Measurements from ENCODE around the gene TLE2.

Gene TLE2

DNA sequence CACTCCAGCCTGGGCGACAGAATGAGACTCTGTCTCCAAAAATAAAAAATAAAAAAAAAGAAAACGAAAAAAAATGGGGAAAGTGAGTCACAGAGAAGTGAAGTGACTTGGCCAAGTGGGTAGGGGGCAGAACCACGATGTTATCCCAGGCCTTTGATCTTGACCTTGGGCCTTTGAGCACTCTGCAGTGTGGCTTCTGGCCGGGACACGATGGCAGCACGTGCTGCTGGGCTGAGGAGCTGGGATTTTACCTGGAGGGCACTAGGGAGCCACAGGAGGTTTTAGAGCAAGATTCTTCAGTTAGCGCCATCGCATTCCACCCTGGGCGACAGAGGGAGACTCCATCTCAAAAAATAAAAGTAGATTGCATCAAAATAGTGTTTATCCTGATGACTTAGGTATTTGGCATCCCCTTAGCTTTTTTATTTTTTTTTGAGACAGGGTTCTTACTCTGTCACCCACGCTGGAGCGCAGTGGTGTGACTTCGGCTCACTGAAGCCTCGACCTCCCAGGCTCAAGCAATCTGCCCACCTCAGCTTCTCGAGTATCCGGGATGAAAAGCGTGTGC is 37.5 kb upstream of the TLE2 start:
- no peaks in the 10 kb centered on the region for H3K36me3 ChIP-seq (ENCODE audit: control insufficient read depth in 1 of 2, insufficient read depth in 2 of 2, low read depth in 1 of 2, low read length in 2 of 2)
- no peak overlapping the region for H3K4me2 ChIP-seq (ENCODE audit: low read length, poor library complexity, severe bottlenecking)
- no peak overlapping the region for H4K8ac ChIP-seq (ENCODE audit: low read length)
- no peak for DNase-seq
- no peak overlapping the region for H2AFZ ChIP-seq (ENCODE audit: low read depth, low read length)
- H3K4me3 ChIP-seq (ENCODE audit: insufficient read depth in 1 of 2, low read depth in 1 of 2, low read length in 2 of 2), result no peak overlapping the region
- H2BK12ac ChIP-seq (ENCODE audit: low read length in 2 of 2), result no peak overlapping the region
- no peak overlapping the region for H2AK5ac ChIP-seq (ENCODE audit: low read length, severe bottlenecking)
- H3K9me3 ChIP-seq (ENCODE audit: control insufficient read depth, low read length), result no peaks in the 10 kb centered on the region
- no peak overlapping the region for H2BK5ac ChIP-seq (ENCODE audit: low read depth, low read length, poor library complexity, severe bottlenecking)
- H3K27me3 ChIP-seq (ENCODE audit: control insufficient read depth in 1 of 2, insufficient read depth in 1 of 2, low read length in 2 of 2), result no peaks in the 10 kb centered on the region
- H3K4ac ChIP-seq (ENCODE audit: low read depth in 1 of 2, low read length in 2 of 2), result no peak overlapping the region
- no peak overlapping the region for H4K91ac ChIP-seq (ENCODE audit: low read length)
- no peaks in the 10 kb centered on the region for H3K79me1 ChIP-seq (replicated peaks; ENCODE audit: low read length, poor library complexity, severe bottlenecking)
- peaks cover 17% of the 10 kb centered on the region for H3K4me1 ChIP-seq (ENCODE audit: control insufficient read depth, insufficient read depth, low read depth, low read length)
- H3K14ac ChIP-seq (ENCODE audit: low read length in 2 of 2), result no peak overlapping the region
- no peak overlapping the region for H2BK15ac ChIP-seq (ENCODE audit: low read depth, poor library complexity, severe bottlenecking)
- H2BK120ac ChIP-seq (ENCODE audit: low read depth, low read length), result no peak overlapping the region
- no peak overlapping the region for H3K9ac ChIP-seq (ENCODE audit: low read length)
- H3K23ac ChIP-seq (ENCODE audit: low read length in 2 of 2), result no peak overlapping the region
- no peak overlapping the region for H3K18ac ChIP-seq (ENCODE audit: low read depth in 1 of 2, low read length in 2 of 2)
- H3K27ac ChIP-seq (ENCODE audit: low read length, poor library complexity, severe bottlenecking), result no peak overlapping the region
- 87% methylated on average over 13 of the region's 16 CpGs for WGBS

DNA sequence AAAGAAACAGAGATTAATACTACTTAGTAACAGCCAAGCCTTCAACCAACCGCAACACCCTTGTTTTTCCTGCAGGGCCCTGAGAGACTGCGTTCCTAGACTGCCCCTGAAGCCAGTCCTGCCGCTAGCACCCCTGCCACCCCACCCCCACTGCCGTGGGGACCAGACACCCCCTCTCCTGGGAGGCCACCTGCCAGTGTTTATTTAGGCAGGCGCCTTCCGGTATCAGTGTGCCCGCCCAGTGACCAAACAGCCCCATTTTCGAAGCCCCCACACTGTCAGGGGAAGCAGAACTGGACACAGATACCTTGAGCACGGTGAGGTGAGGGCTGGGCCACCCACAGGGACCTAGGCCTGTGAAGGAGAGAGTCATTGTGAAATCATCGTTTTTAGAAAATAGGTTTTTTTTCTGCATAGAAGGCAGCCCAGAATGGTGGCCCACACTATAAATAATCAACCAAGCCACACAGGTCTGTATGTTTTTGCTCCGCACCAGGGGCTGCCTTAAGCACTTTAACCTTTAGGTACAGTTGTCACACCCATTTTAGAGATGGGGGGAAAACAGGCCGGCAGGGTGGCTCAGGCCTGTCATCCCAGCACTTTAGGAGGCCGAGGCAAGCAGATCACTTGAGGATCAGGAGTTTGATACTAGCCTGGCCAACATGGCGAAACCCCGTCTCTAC is 36.7 kb upstream of the TLE2 start:
- Histone ChIP-seq H2AFZ (ENCODE audit: low read depth, low read length) (no peak overlapping the region), H3K79me1 (replicated peaks; ENCODE audit: low read length, poor library complexity, severe bottlenecking) (no peaks in the 10 kb centered on the region), H3K4me3 (ENCODE audit: insufficient read depth in 1 of 2, low read depth in 1 of 2, low read length in 2 of 2) (no peak overlapping the region), H2BK120ac (ENCODE audit: low read depth, low read length) (no peak overlapping the region), H3K36me3 (ENCODE audit: control insufficient read depth in 1 of 2, insufficient read depth in 2 of 2, low read depth in 1 of 2, low read length in 2 of 2) (peaks cover 0 to 3% of the 10 kb centered on the region in 2 experiments), H3K4me2 (ENCODE audit: low read length, poor library complexity, severe bottlenecking) (no peak overlapping the region), H2BK5ac (ENCODE audit: low read depth, low read length, poor library complexity, severe bottlenecking) (no peak overlapping the region), H3K4me1 (ENCODE audit: control insufficient read depth, insufficient read depth, low read depth, low read length) (peaks cover 19% of the 10 kb centered on the region), H3K23ac (ENCODE audit: low read length in 2 of 2) (no peak overlapping the region), H3K4ac (ENCODE audit: low read depth in 1 of 2, low read length in 2 of 2) (no peak overlapping the region), H2AK5ac (ENCODE audit: low read length, severe bottlenecking) (no peak overlapping the region), H3K9me3 (ENCODE audit: control insufficient read depth, low read length) (no peaks in the 10 kb centered on the region), H3K27ac (ENCODE audit: low read length, poor library complexity, severe bottlenecking) (no peak overlapping the region), H4K91ac (ENCODE audit: low read length) (no peak overlapping the region), H3K18ac (ENCODE audit: low read depth in 1 of 2, low read length in 2 of 2) (no peak overlapping the region), H3K14ac (ENCODE audit: low read length in 2 of 2) (no peak overlapping the region), H3K27me3 (ENCODE audit: control insufficient read depth in 1 of 2, insufficient read depth in 1 of 2, low read length in 2 of 2) (no peaks in the 10 kb centered on the region), H2BK15ac (ENCODE audit: low read depth, poor library complexity, severe bottlenecking) (peak overlapping the region; percentile 60), H3K9ac (ENCODE audit: low read length) (no peak overlapping the region), H2BK12ac (ENCODE audit: low read length in 2 of 2) (no peak overlapping the region), H4K8ac (ENCODE audit: low read length) (peak overlapping the region; percentile 5)
- WGBS, result 82% methylated on average over 15 of the region's 15 CpGs
- no peak for DNase-seq

DNA sequence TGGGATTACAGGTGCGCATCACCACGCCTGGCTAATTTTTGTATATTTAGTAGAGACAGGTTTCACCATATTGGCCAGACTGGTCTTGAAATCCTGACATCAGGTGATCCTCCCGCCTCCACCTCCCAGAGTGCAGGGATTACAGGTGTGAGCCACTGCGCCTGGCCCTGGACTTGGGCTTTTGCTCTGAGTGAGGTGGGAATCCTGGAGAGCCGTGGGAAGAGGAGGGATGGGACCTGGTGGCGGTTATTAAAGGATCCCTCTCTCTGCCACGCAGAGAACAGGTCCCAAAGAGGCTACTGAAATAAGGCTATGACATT is 34.9 kb upstream of the TLE2 start:
- Histone ChIP-seq H3K4me1 (ENCODE audit: control insufficient read depth, insufficient read depth, low read depth, low read length) (peaks cover 21% of the 10 kb centered on the region), H3K23ac (ENCODE audit: low read length in 2 of 2) (no peak overlapping the region), H3K36me3 (ENCODE audit: control insufficient read depth in 1 of 2, insufficient read depth in 2 of 2, low read depth in 1 of 2, low read length in 2 of 2) (peaks cover 9 to 14% of the 10 kb centered on the region in 2 experiments), H3K27me3 (ENCODE audit: control insufficient read depth in 1 of 2, insufficient read depth in 1 of 2, low read length in 2 of 2) (no peaks in the 10 kb centered on the region), H2BK12ac (ENCODE audit: low read length in 2 of 2) (no peak overlapping the region), H4K8ac (ENCODE audit: low read length) (no peak overlapping the region), H3K4me3 (ENCODE audit: insufficient read depth in 1 of 2, low read depth in 1 of 2, low read length in 2 of 2) (no peak overlapping the region), H3K9me3 (ENCODE audit: control insufficient read depth, low read length) (no peaks in the 10 kb centered on the region), H3K4ac (ENCODE audit: low read depth in 1 of 2, low read length in 2 of 2) (no peak overlapping the region), H3K14ac (ENCODE audit: low read length in 2 of 2) (no peak overlapping the region), H2AK5ac (ENCODE audit: low read length, severe bottlenecking) (no peak overlapping the region), H2AFZ (ENCODE audit: low read depth, low read length) (no peak overlapping the region), H2BK120ac (ENCODE audit: low read depth, low read length) (no peak overlapping the region), H3K79me1 (replicated peaks; ENCODE audit: low read length, poor library complexity, severe bottlenecking) (peaks cover 6% of the 10 kb centered on the region), H3K4me2 (ENCODE audit: low read length, poor library complexity, severe bottlenecking) (no peak overlapping the region), H4K91ac (ENCODE audit: low read length) (no peak overlapping the region), H2BK15ac (ENCODE audit: low read depth, poor library complexity, severe bottlenecking) (no peak overlapping the region), H3K27ac (ENCODE audit: low read length, poor library complexity, severe bottlenecking) (no peak overlapping the region), H3K18ac (ENCODE audit: low read depth in 1 of 2, low read length in 2 of 2) (no peak overlapping the region), H2BK5ac (ENCODE audit: low read depth, low read length, poor library complexity, severe bottlenecking) (no peak overlapping the region), H3K9ac (ENCODE audit: low read length) (no peak overlapping the region)
- no peak for DNase-seq
- 92% methylated on average over 7 of the region's 7 CpGs for WGBS

DNA sequence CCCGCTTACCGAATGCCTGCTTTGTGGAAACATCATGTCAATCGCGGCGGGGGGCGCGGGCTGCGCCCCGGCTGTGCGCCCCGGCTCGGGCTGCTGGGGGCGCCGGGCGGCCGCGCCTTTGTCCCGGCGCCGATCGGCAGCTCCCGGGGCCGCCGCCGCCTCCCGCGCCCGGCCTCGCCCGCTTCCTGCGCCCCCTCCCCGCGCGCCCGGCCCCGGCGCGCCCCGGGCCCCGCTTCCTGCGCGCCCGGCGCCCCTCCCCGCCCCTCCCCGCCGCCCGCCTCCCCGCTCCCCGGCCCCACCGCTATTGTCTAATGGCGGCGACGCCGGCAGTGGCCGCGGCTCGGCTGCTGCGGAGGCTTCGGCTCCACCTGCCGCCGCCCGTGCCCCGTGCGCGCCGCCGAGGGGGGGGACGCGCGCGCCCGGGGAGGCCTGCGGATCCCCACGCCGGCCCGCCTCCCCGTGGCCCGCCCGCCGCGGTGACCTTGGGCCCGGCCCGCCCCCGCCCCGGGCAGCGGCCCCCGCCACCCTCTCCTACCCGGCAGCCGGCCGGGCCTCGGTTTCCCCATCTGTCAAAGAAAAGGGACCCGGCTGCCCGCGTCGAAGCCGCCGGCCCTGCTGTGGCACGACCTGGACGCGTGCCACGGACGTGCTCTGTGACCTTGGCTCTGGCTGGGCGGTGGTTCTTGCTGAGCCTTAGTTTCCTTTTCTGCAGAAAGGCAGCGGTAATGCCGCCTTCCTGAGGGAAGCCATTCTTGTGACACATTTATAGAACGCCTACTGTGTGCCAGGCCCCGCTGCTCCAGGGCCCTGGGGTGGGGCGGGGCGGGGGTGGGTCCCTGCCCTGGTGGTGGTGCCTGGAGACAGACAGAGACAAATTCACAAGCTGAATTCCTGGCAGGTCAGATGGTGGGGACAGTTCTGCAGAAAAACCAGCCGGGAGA is 33.4 kb upstream of the TLE2 start, which contains the start of gene TLE5:
Gene TLE5 (minus strand): TSS at position 331 of the 941 bp plus-strand sequence. CDS start 295 bp downstream, at position 36.
- peak within 1 kb of the TSS; percentile 69 for H2AK5ac ChIP-seq (ENCODE audit: low read length, severe bottlenecking)
- peak within 1 kb of the TSS; percentile 15 for H2AFZ ChIP-seq (ENCODE audit: low read depth, low read length)
- H4K91ac ChIP-seq (ENCODE audit: low read length), result peak within 1 kb of the TSS; percentile 82
- no peak for DNase-seq
- peak within 1 kb of the TSS; percentile 60 for H2BK15ac ChIP-seq (ENCODE audit: low read depth, poor library complexity, severe bottlenecking)
- H3K4me3 ChIP-seq (ENCODE audit: insufficient read depth in 1 of 2, low read depth in 1 of 2, low read length in 2 of 2), result peak within 1 kb of the TSS; percentile 78 to 84
- peak within 1 kb of the TSS; percentile 96 for H3K4me2 ChIP-seq (ENCODE audit: low read length, poor library complexity, severe bottlenecking)
- peaks cover 14% of the 10 kb centered on the region for H3K79me1 ChIP-seq (replicated peaks; ENCODE audit: low read length, poor library complexity, severe bottlenecking)
- WGBS, result 7% methylated on average over 37 of the region's 111 CpGs
- peak within 1 kb of the TSS; percentile 61 to 77 for H3K4ac ChIP-seq (ENCODE audit: low read depth in 1 of 2, low read length in 2 of 2)
- no peaks in the 10 kb centered on the region for H3K9me3 ChIP-seq (ENCODE audit: control insufficient read depth, low read length)
- peak within 1 kb of the TSS in 1 of 2 experiments; percentile 39 for H2BK12ac ChIP-seq (ENCODE audit: low read length in 2 of 2)
- H3K9ac ChIP-seq (ENCODE audit: low read length), result peak within 1 kb of the TSS; percentile 88
- peaks cover 29% of the 10 kb centered on the region for H3K4me1 ChIP-seq (ENCODE audit: control insufficient read depth, insufficient read depth, low read depth, low read length)
- H3K23ac ChIP-seq (ENCODE audit: low read length in 2 of 2), result peak within 1 kb of the TSS in 1 of 2 experiments; percentile 68
- H3K27ac ChIP-seq (ENCODE audit: low read length, poor library complexity, severe bottlenecking), result peak within 1 kb of the TSS; percentile 75
- peak within 1 kb of the TSS; percentile 72 to 88 for H3K18ac ChIP-seq (ENCODE audit: low read depth in 1 of 2, low read length in 2 of 2)
- peak within 1 kb of the TSS; percentile 35 for H2BK5ac ChIP-seq (ENCODE audit: low read depth, low read length, poor library complexity, severe bottlenecking)
- peak within 1 kb of the TSS; percentile 93 for H4K8ac ChIP-seq (ENCODE audit: low read length)
- H3K36me3 ChIP-seq (ENCODE audit: control insufficient read depth in 1 of 2, insufficient read depth in 2 of 2, low read depth in 1 of 2, low read length in 2 of 2), result peaks cover 21 to 29% of the 10 kb centered on the region in 2 experiments
- H3K27me3 ChIP-seq (ENCODE audit: control insufficient read depth in 1 of 2, insufficient read depth in 1 of 2, low read length in 2 of 2), result no peaks in the 10 kb centered on the region
- peak within 1 kb of the TSS in 1 of 2 experiments; percentile 44 for H3K14ac ChIP-seq (ENCODE audit: low read length in 2 of 2)
- H2BK120ac ChIP-seq (ENCODE audit: low read depth, low read length), result peak within 1 kb of the TSS; percentile 99
